NCI-H524 (cell line): ENCODE measurements around the gene FAM184B.

Experiments used
- DNase-seq, 2 experiments: peaks; one replicate each; lab custom pipeline; 2025; lab: John Stamatoyannopoulos, UW

FAM184B gene

GRCh38 chr4:17773135-17773698, 8.2 kb downstream of the FAM184B start:
- no peak for DNase-seq

- DNase-seq: peak; percentile 93 to 98
Measured at GRCh38 chr4:17771284-17771908, 10.0 kb downstream of the FAM184B start.

- no peak for DNase-seq
Measured at GRCh38 chr4:17770845-17771244, 10.6 kb downstream of the FAM184B start.

- DNase-seq: no peak
Measured at GRCh38 chr4:17769406-17770174, 11.8 kb downstream of the FAM184B start.

GRCh38 chr4:17766826-17767458, 14.5 kb downstream of the FAM184B start:
- no peak for DNase-seq

GRCh38 chr4:17765514-17766286, 15.7 kb downstream of the FAM184B start:
- no peak for DNase-seq

GRCh38 chr4:17763931-17764330, 17.5 kb downstream of the FAM184B start:
- DNase-seq: peak; percentile 70 to 82

GRCh38 chr4:17763416-17763815, 18.0 kb downstream of the FAM184B start:
- DNase-seq: peak; percentile 15 to 58

- DNase-seq: peak; percentile 10 to 67
Measured at GRCh38 chr4:17762726-17763125, 18.7 kb downstream of the FAM184B start.

GRCh38 chr4:17761062-17761461, 20.4 kb downstream of the FAM184B start:
- DNase-seq: peak in 1 of 2 experiments; percentile 0

GRCh38 chr4:17760626-17761025, 20.8 kb downstream of the FAM184B start:
- DNase-seq: no peak

GRCh38 chr4:17758485-17758884, 22.9 kb downstream of the FAM184B start:
- peak; percentile 62 to 82 for DNase-seq

GRCh38 chr4:17757621-17758020, 23.8 kb downstream of the FAM184B start:
- no peak for DNase-seq

GRCh38 chr4:17753646-17754045, 27.8 kb downstream of the FAM184B start:
- no peak for DNase-seq

GRCh38 chr4:17740702-17741101, 40.7 kb downstream of the FAM184B start:
- no peak for DNase-seq

GRCh38 chr4:17736484-17736883, 44.9 kb downstream of the FAM184B start:
- no peak for DNase-seq

GRCh38 chr4:17726911-17727310, 54.5 kb downstream of the FAM184B start:
- no peak for DNase-seq

GRCh38 chr4:17723648-17724047, 57.8 kb downstream of the FAM184B start:
- DNase-seq: no peak

GRCh38 chr4:17722356-17722700, 59.1 kb downstream of the FAM184B start:
- DNase-seq: peak in 1 of 2 experiments; percentile 15

GRCh38 chr4:17721496-17722355, 59.7 kb downstream of the FAM184B start:
- no peak for DNase-seq

GRCh38 chr4:17719106-17719505, 62.3 kb downstream of the FAM184B start:
- no peak for DNase-seq
